A673 (cell line): ENCODE results near the gene TARP.

Experiments used
- BruUV-seq: library from RNA; stranded (reverse); fragments of 400-500 nt; replicated peaks from 2 replicates; lab custom pipeline; 2021; lab: Mats Ljungman, UMichigan
- CTCF ChIA-PET: fragments of 300-600 bp; sonication (Branson Sonifier 250); formaldehyde crosslinking; loops from one replicate; lab custom pipeline; 2022; ENCODE audit warnings: antibody characterized with exemption; lab: Charles Lee
- POLR2A ChIA-PET: fragments of 300-600 bp; sonication (Branson Sonifier 250); formaldehyde crosslinking; loops from one replicate; lab custom pipeline; 2022; ENCODE audit warnings: antibody characterized with exemption; ENCODE audit not compliant: low non-redundant PET; lab: Charles Lee
- DNase-seq: peaks from one replicate; pipeline ENCODE4 v3.0.0-alpha.2; 2015; ENCODE audit warnings: low spot score
- H3K27ac ChIP-seq: fragments of 200-600 bp; sonication (generic); 2 replicates; pipeline ENCODE4 v1.5.1; 2016; ENCODE audit warnings: mixed run types, low read depth, mild to moderate bottlenecking, mixed read lengths, antibody characterized with exemption, low read length; ENCODE audit not compliant: poor library complexity, severe bottlenecking
- H3K27me3 ChIP-seq: fragments of 200-600 bp; sonication (generic); replicated peaks from 2 replicates; pipeline ENCODE4 v1.6.1; 2017; ENCODE audit warnings: mixed run types, low read depth, mild to moderate bottlenecking, mixed read lengths, antibody characterized with exemption, low read length; ENCODE audit not compliant: insufficient read depth, poor library complexity
- H3K36me3 ChIP-seq: fragments of 200-600 bp; sonication (generic); 2 replicates; pipeline ENCODE4 v1.6.1; 2016; ENCODE audit warnings: mixed run types, mild to moderate bottlenecking, mixed read lengths, antibody characterized with exemption, low read length; ENCODE audit not compliant: insufficient read depth, poor library complexity, severe bottlenecking
- H3K4me1 ChIP-seq: fragments of 200-600 bp; sonication (generic); 2 replicates; pipeline ENCODE4 v1.6.1; 2017; ENCODE audit warnings: mixed run types, mild to moderate bottlenecking, mixed read lengths, antibody characterized with exemption, low read length; ENCODE audit not compliant: insufficient read depth, poor library complexity, severe bottlenecking
- H3K4me3 ChIP-seq: fragments of 200-600 bp; sonication (generic); 2 replicates; pipeline ENCODE4 v1.5.1; 2016; ENCODE audit warnings: low read depth, mixed run types, mild to moderate bottlenecking, mixed read lengths, low read length; ENCODE audit not compliant: poor library complexity, severe bottlenecking
- H3K9me3 ChIP-seq: fragments of 200-600 bp; sonication (generic); 2 replicates; pipeline ENCODE4 v1.6.1; 2016; ENCODE audit warnings: mixed run types, low read depth, mild to moderate bottlenecking, mixed read lengths, antibody characterized with exemption, low read length; ENCODE audit not compliant: poor library complexity, severe bottlenecking
- EZH2 ChIP-seq: fragments of 200-600 bp; sonication (generic); IDR thresholded peaks from 2 replicates; pipeline ENCODE4 v1.6.1; 2017; ENCODE audit warnings: borderline replicate concordance, low read depth, mild to moderate bottlenecking, mixed read lengths, antibody characterized with exemption, low read length; ENCODE audit not compliant: poor library complexity, severe bottlenecking
- intact Hi-C: fragments of 100-400 bp; cut with micrococcal nuclease; formaldehyde crosslinking; loops from one replicate; pipeline ENCODE4 v1.10.0; 2022; ENCODE audit not compliant: unreplicated experiment
- TF ChIP-seq, protein P1 (sequence below): fragments of 300-800, 200-600 bp; sonication (generic); conservative IDR thresholded peaks from 2 replicates; pipeline ENCODE4 v1.5.1; 2017; ENCODE audit warnings: low read depth, mild to moderate bottlenecking, antibody characterized with exemption, low read length, moderate library complexity, mixed read lengths

The TARP gene

GRCh38 chr7:38291117-38291647 is 17.7 kb upstream of the TARP start:
- CTCF ChIA-PET = no interaction called here
- no peak for DNase-seq
- intact Hi-C loops = no loop called here

GRCh38 chr7:38284553-38284952 is 11.1 kb upstream of the TARP start:
- no peaks in the 10 kb centered on the region for H3K36me3 ChIP-seq
- H3K27ac ChIP-seq = no peak overlapping the region
- intact Hi-C loops = no loop called here
- TF ChIP-seq, protein P1, sequence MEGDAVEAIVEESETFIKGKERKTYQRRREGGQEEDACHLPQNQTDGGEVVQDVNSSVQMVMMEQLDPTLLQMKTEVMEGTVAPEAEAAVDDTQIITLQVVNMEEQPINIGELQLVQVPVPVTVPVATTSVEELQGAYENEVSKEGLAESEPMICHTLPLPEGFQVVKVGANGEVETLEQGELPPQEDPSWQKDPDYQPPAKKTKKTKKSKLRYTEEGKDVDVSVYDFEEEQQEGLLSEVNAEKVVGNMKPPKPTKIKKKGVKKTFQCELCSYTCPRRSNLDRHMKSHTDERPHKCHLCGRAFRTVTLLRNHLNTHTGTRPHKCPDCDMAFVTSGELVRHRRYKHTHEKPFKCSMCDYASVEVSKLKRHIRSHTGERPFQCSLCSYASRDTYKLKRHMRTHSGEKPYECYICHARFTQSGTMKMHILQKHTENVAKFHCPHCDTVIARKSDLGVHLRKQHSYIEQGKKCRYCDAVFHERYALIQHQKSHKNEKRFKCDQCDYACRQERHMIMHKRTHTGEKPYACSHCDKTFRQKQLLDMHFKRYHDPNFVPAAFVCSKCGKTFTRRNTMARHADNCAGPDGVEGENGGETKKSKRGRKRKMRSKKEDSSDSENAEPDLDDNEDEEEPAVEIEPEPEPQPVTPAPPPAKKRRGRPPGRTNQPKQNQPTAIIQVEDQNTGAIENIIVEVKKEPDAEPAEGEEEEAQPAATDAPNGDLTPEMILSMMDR = no peak
- TF ChIP-seq EZH2 = no peak
- ChIA-PET POLR2A (no interaction called here), CTCF (no interaction called here)
- no TSS peak for BruUV-seq
- no peaks in the 10 kb centered on the region for H3K9me3 ChIP-seq
- no peak overlapping the region for H3K4me3 ChIP-seq
- no peak for DNase-seq
- no peaks in the 10 kb centered on the region for H3K27me3 ChIP-seq
- peaks cover 4% of the 10 kb centered on the region for H3K4me1 ChIP-seq

More at GRCh38 chr7:38291117-38291647, 17.7 kb upstream of the TARP start:
- POLR2A ChIA-PET = no interaction called here
- Histone ChIP-seq H3K4me3 (no peak overlapping the region), H3K36me3 (no peaks in the 10 kb centered on the region), H3K27ac (no peak overlapping the region), H3K4me1 (no peaks in the 10 kb centered on the region), H3K27me3 (no peaks in the 10 kb centered on the region), H3K9me3 (no peaks in the 10 kb centered on the region)
- BruUV-seq = no TSS peak
- no peak for TF ChIP-seq EZH2
- TF ChIP-seq, protein P1 = peak; percentile 44

DNA sequence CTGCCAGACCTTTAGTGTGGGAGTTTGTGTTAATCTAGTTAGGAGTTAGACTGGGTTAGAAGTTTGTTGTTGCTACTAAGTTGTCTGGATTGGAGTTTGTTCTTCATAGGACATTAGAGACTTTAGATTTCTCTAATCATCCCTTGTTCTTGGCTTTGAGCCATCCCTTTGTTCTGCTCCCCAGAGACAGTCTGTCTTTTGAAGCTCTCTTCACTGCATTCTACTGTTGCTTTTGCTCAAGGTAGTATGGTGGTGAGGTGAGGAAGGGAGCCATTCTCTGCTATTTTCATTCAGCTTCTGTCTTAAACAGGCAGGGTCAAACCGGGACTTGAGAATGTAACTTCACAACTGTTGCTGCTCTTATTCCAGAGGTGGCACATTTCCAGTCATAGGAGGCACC is 10.4 kb upstream of the TARP start:
- intact Hi-C loops = no loop called here
- no TSS peak for BruUV-seq
- Histone ChIP-seq H3K4me3 (no peak overlapping the region), H3K27ac (no peak overlapping the region), H3K9me3 (no peaks in the 10 kb centered on the region), H3K27me3 (no peaks in the 10 kb centered on the region), H3K36me3 (no peaks in the 10 kb centered on the region), H3K4me1 (peaks cover 4% of the 10 kb centered on the region)
- CTCF ChIA-PET = no interaction called here
- TF ChIP-seq, protein P1 = no peak
- no peak for TF ChIP-seq EZH2
- DNase-seq = no peak
- POLR2A ChIA-PET = no interaction called here
